Thymus (tissue), 11 donors: ENCODE results near the gene HOXB4. TPM values are rescaled to one million over a fixed set of nuclear protein-coding genes. Genes with fewer than 3 reads are reported as not detected.
"Not testable (repeated sequence)": the region's sequence is repeated elsewhere in the genome, so short reads cannot be mapped to it uniquely, and the experiment has no call there.

Experiments used
- DNase-seq, 9 donors: peaks; one replicate each; pipeline ENCODE4 v3.0.0-alpha.2; 2013; ENCODE audit warnings: low spot score in 9 of 9, low read depth in 6 of 9, missing footprints in 1 of 9
- H3K27ac ChIP-seq, 2 donors: one replicate each; pipeline ENCODE4 v1.5.1; 2013; ENCODE audit warnings: control low read depth in 1 of 2, low read depth in 1 of 2, low read length in 1 of 2, mild to moderate bottlenecking in 1 of 2, moderate library complexity in 1 of 2
- H3K27me3 ChIP-seq, 2 donors: one replicate each; pipeline ENCODE4 v1.5.1; 2013; ENCODE audit warnings: low read length in 1 of 2; ENCODE audit not compliant: control insufficient read depth in 2 of 2, insufficient read depth in 1 of 2
- H3K36me3 ChIP-seq, 2 donors: one replicate each; pipeline ENCODE4 v1.5.1; 2013; ENCODE audit warnings: low read length in 1 of 2, mild to moderate bottlenecking in 1 of 2, moderate library complexity in 1 of 2; ENCODE audit not compliant: control insufficient read depth in 2 of 2, insufficient read depth in 2 of 2
- H3K4me1 ChIP-seq, 2 donors: one replicate each; pipeline ENCODE4 v1.5.1; 2013; ENCODE audit warnings: low read length in 2 of 2; ENCODE audit not compliant: control insufficient read depth in 2 of 2, insufficient read depth in 2 of 2
- H3K4me3 ChIP-seq, 2 donors: one replicate each; pipeline ENCODE4 v1.5.1; 2013; ENCODE audit warnings: low read length in 2 of 2, control low read depth in 1 of 2, mild to moderate bottlenecking in 1 of 2
- H3K9me3 ChIP-seq, 2 donors: one replicate each; pipeline ENCODE4 v1.5.1; 2013; ENCODE audit warnings: low read length in 1 of 2, mild to moderate bottlenecking in 1 of 2; ENCODE audit not compliant: control insufficient read depth in 2 of 2, insufficient read depth in 1 of 2
- WGBS: extraction: QIAGEN DNeasy Blood & Tissue Kit; methylation state at CpG from one replicate; pipeline ENCODE4 v1.1.7; 2013; 5-methylcytosine and 5-hydroxymethylcytosine counted together
- polyA plus RNA-seq: library from polyadenylated mRNA; stranded (reverse); fragments of 200-250 nt; gene quantifications from one replicate; pipeline ENCODE4 v1.2.3, GENCODE V29; 2013
- total RNA-seq: library from RNA; stranded (reverse); fragments of 120-200 nt; gene quantifications from one replicate; pipeline ENCODE4 v1.2.4, GENCODE V29; 2013
- donor health status: healthy.

HOXB4 gene
- total and polyA plus RNA-seq, 2 donors, result 0.90 to 1.5 TPM

GRCh38 chr17:48535793-48536559, 42.2 kb downstream of the HOXB4 start:
- DNase-seq, H3K36me3 ChIP-seq, H3K4me3 ChIP-seq, H3K27ac ChIP-seq, H3K9me3 ChIP-seq, H3K4me1 ChIP-seq: not testable (repeated sequence)
- 89% methylated on average over 9 of the region's 9 CpGs for WGBS
- peaks cover 0 to 17% of the 10 kb centered on the region in 2 donors for H3K27me3 ChIP-seq

- Histone ChIP-seq H3K9me3 (no peaks in the 10 kb centered on the region), H3K36me3 (no peaks in the 10 kb centered on the region), H3K4me1 (no peaks in the 10 kb centered on the region), H3K4me3 (no peak overlapping the region), H3K27me3 (peaks cover 9 to 41% of the 10 kb centered on the region in 2 donors), H3K27ac (no peak overlapping the region)
- no peak for DNase-seq
- 96% methylated on average over 8 of the region's 8 CpGs for WGBS
Measured at GRCh38 chr17:48532261-48532660, 45.9 kb downstream of the HOXB4 start.

GRCh38 chr17:48530887-48531272, 47.3 kb downstream of the HOXB4 start, which contains the start of gene HOXB1:
Gene HOXB1, minus strand, starts transcription at chr17:48531011. Its CDS starts 107 bp downstream, at chr17:48530904.
- Histone ChIP-seq H3K9me3 (no peaks in the 10 kb centered on the region), H3K27ac (no peak within 1 kb of the TSS), H3K36me3 (no peaks in the 10 kb centered on the region), H3K27me3 (peaks cover 21 to 55% of the 10 kb centered on the region in 2 donors), H3K4me3 (no peak within 1 kb of the TSS), H3K4me1 (peaks cover 0 to 5% of the 10 kb centered on the region in 2 donors)
- WGBS, result 93% methylated on average over 15 of the region's 15 CpGs
- no peak for DNase-seq

GRCh38 chr17:48530208-48530886, 47.8 kb downstream of the HOXB4 start:
- Histone ChIP-seq H3K4me3 (no peak overlapping the region), H3K27ac (no peak overlapping the region), H3K36me3 (no peaks in the 10 kb centered on the region), H3K27me3 (peaks cover 22 to 60% of the 10 kb centered on the region in 2 donors), H3K9me3 (no peaks in the 10 kb centered on the region), H3K4me1 (peaks cover 0 to 5% of the 10 kb centered on the region in 2 donors)
- DNase-seq, result no peak
- 96% methylated on average over 37 of the region's 37 CpGs for WGBS

- Histone ChIP-seq H3K4me1 (peaks cover 0 to 5% of the 10 kb centered on the region in 2 donors), H3K36me3 (no peaks in the 10 kb centered on the region), H3K27ac (no peak overlapping the region), H3K27me3 (peaks cover 22 to 67% of the 10 kb centered on the region in 2 donors), H3K9me3 (no peaks in the 10 kb centered on the region), H3K4me3 (no peak overlapping the region)
- DNase-seq, result no peak
- whole genome bisulfite sequencing, result 96% methylated on average over 11 of the region's 11 CpGs
Measured at GRCh38 chr17:48529683-48530009, 48.5 kb downstream of the HOXB4 start.

- H3K27ac ChIP-seq, result no peak overlapping the region
- WGBS, result 97% methylated on average over 11 of the region's 11 CpGs
- H3K9me3 ChIP-seq, result no peaks in the 10 kb centered on the region
- DNase-seq, result no peak
- H3K27me3 ChIP-seq, result peaks cover 22 to 72% of the 10 kb centered on the region in 2 donors
- peaks cover 0 to 5% of the 10 kb centered on the region in 2 donors for H3K4me1 ChIP-seq
- no peak overlapping the region for H3K4me3 ChIP-seq
- no peaks in the 10 kb centered on the region for H3K36me3 ChIP-seq
Measured at GRCh38 chr17:48528936-48529682, 49.0 kb downstream of the HOXB4 start.

- no peaks in the 10 kb centered on the region for H3K36me3 ChIP-seq
- peaks cover 0 to 5% of the 10 kb centered on the region in 2 donors for H3K4me1 ChIP-seq
- no peaks in the 10 kb centered on the region for H3K9me3 ChIP-seq
- H3K27me3 ChIP-seq, result peaks cover 22 to 74% of the 10 kb centered on the region in 2 donors
- no peak overlapping the region for H3K27ac ChIP-seq
- no peak for DNase-seq
- WGBS, result 84% methylated on average over 7 of the region's 7 CpGs
- H3K4me3 ChIP-seq, result no peak overlapping the region
Measured at GRCh38 chr17:48528153-48528935, 49.8 kb downstream of the HOXB4 start.

GRCh38 chr17:48527547-48527932, 50.6 kb downstream of the HOXB4 start:
- H3K9me3 ChIP-seq, result no peaks in the 10 kb centered on the region
- DNase-seq, result no peak
- H3K36me3 ChIP-seq, result no peaks in the 10 kb centered on the region
- no peak overlapping the region for H3K4me3 ChIP-seq
- H3K4me1 ChIP-seq, result peaks cover 0 to 5% of the 10 kb centered on the region in 2 donors
- H3K27me3 ChIP-seq, result peaks cover 25 to 80% of the 10 kb centered on the region in 2 donors
- no peak overlapping the region for H3K27ac ChIP-seq
- 89% methylated on average over 14 of the region's 14 CpGs for WGBS
